GM12892 (cell line): ENCODE results near the gene HDAC5. TPM values are rescaled to one million over a fixed set of nuclear protein-coding genes. Genes with fewer than 3 reads are reported as not detected.
"Not testable (repeated sequence)": the region's sequence is repeated elsewhere in the genome, so short reads cannot be mapped to it uniquely, and the experiment has no call there.

Experiments used
- DNase-seq: peaks from one replicate; pipeline ENCODE4 v3.0.0; 2011; ENCODE audit not compliant: insufficient read length
- FAIRE-seq: peaks from 2 replicates; lab custom pipeline; 2011; peaks lifted over from hg19 to GRCh38; lab: Jason Lieb, UNC
- POLR2A ChIP-seq: IDR thresholded peaks from 2 replicates; pipeline ENCODE4 v1.6.1; 2011; ENCODE audit warnings: low read depth, low read length, control low read depth
- POLR2AphosphoS5 ChIP-seq: IDR thresholded peaks from 2 replicates; pipeline ENCODE4 v1.6.1; 2011; ENCODE audit warnings: low read depth, low read length, control low read depth
- TAF1 ChIP-seq: IDR thresholded peaks from 2 replicates; pipeline ENCODE4 v1.6.1; 2011; ENCODE audit warnings: low read depth, mild to moderate bottlenecking, control low read depth, low read length, borderline replicate concordance
- polyA plus RNA-seq: library from polyadenylated mRNA; unstranded; fragments of >200 nt; gene quantifications from one replicate; pipeline ENCODE4 v1.2.1, GENCODE V29; 2012; ENCODE audit warnings: missing spikeins, inconsistent platforms; ENCODE audit not compliant: missing spikeins

HDAC5 gene
- polyA plus RNA-seq = 8.7 TPM

DNA sequence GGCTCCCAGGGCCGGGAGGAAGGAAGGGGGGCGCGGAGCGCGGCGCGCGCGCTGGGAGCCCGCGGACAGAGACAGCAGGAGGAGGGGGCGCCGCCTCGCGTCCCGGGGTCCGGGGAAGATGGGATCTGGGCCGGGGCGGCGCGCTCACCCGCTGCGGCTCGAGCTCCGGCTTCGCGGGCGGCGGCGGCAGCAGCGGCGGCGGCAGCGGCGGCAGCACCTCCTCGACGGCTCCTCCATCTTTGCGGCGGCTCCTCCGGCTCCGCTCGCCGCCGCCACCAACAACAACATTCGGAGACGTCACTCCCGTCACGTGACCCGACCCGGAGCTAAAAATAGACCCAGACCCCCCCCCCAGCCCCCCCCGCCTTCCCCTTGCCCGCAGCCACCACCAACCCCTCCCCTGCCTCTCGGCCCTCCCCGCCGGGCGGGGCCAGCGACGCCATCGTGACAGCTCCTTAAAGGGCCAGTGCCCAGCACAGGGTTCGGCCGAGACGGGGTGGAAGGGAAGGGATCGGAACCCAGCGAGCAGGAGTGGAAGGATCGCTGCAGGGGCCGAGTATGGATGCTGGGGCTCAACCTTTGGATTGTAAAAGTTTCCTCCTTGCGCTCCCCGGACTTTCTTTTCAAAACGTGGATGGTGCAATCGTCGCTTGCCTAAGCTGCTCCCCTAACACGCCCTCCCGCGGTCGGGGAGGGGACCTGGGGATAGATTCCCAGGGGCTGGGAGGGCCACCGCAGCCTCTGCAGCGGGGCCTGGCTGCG lies at the start of gene HDAC5:
Gene HDAC5, minus strand, starts transcription at position 286 of the 762 bp plus-strand sequence. CDS start 6,126 bp downstream, outside the sequence.
- peak; percentile 94 for DNase-seq
- peak; percentile 91 for FAIRE-seq
- TF ChIP-seq POLR2AphosphoS5 (no peak), TAF1 (no peak), POLR2A (peak; percentile 56; the same call in 1 of the 2 replicates)

DNA sequence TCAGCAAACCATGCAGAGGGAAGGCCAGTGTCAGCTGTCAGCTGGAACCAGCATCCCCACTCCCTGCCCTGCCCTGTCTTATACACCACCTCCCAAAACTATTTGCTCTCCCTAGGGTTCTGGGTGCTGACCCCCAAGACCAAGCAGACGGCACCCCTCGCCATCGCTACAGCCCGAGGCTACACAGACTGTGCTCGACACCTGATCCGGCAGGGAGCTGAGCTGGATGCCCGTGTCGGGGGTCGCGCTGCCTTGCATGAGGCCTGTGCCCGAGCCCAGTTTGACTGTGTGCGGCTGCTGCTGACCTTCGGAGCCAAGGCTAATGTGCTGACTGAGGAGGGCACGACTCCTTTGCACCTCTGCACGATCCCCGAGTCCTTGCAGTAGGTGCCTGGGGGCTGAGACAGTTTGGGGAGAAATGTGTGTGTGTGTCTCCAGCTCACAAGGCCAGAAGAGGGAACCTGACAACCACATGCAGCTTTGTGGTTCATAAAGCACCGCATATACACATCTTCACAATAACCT lies 48.6 kb upstream of the HDAC5 start:
- FAIRE-seq = no peak
- no peak for DNase-seq
- TF ChIP-seq POLR2AphosphoS5 (no peak), POLR2A (no peak), TAF1 (no peak)

- no peak for FAIRE-seq
- no peak for DNase-seq
- TF ChIP-seq TAF1 = no peak
These were observed 47.2 kb upstream of the HDAC5 start, which contains the start of gene ASB16 for GRCh38 chr17:44170499-44171201. Gene ASB16 (plus strand): TSS chr17:44170704. CDS start chr17:44170790, 86 bp downstream.

GRCh38 chr17:44170135-44170498 lies 46.7 kb upstream of the HDAC5 start:
- TF ChIP-seq TAF1 (no peak), POLR2A (no peak), POLR2AphosphoS5 (no peak)
- DNase-seq (no peak), FAIRE-seq (no peak)

GRCh38 chr17:44167181-44167861 lies 43.9 kb upstream of the HDAC5 start:
- FAIRE-seq (no peak), DNase-seq (no peak)
- no peak for TF ChIP-seq POLR2A
- TF ChIP-seq TAF1 = no peak
- no peak for TF ChIP-seq POLR2AphosphoS5

GRCh38 chr17:44164476-44164875 lies 41.0 kb upstream of the HDAC5 start:
- no peak for TF ChIP-seq POLR2A
- TF ChIP-seq POLR2AphosphoS5 = no peak
- TF ChIP-seq TAF1 = no peak
- no peak for FAIRE-seq

DNA sequence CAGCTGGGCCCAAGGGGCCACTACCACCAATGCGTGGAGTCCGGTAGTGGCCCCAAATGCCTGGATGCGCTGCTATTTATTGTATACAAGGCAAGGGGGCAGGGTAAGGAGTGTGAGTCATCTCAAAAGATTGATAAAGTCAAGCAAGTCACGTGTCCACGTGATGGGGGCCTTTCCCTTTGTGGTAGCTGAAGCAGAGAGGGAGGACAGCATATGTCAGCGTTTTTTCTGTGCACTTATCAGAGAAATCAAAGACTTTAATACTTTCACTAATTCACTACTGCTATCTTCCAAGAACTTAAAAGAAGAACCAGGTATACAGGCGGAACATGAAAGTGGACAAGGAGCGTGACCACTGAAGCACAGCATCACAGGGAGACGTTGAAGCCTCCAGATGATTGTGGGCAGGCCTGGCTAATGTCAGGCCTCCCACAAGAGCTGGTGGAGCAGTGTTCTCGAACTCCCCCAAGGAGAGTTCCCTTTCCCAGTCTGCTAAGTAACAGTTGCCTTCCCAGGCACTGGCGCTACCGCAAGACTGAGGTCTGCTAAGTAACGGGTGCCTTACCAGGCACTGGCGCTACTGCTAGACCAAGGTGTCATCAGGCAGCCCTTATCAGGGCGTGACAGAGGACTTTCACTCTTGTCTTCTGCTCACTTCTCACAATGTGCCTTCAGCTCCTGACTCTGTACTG lies 36.2 kb upstream of the HDAC5 start:
- TF ChIP-seq POLR2A (no peak), POLR2AphosphoS5 (no peak), TAF1 (no peak)
- DNase-seq = no peak
- FAIRE-seq = peak; percentile 46

More at GRCh38 chr17:44164476-44164875, 41.0 kb upstream of the HDAC5 start:
- no peak for DNase-seq

DNA sequence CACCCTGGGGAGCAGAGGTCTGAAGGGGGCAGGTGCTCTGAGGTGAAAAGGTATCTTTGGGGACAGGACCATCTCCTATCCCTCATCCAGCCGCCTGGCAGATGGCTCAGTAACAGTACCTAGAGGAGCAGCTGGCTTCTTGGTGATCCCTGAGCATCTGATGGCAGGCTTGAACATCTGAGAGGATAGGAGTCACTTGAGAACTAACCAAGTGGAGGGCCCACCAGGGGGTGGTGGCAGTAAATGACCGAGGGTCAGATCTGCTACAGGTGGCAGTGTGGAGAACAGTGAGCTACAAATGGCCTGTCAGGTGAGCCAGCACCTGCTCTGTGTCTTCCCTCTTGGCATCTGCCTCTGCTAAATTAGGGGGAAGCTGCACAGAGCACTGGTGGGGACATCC lies 32.0 kb upstream of the HDAC5 start:
- DNase-seq (no peak), FAIRE-seq (no peak)
- TF ChIP-seq POLR2A (no peak), POLR2AphosphoS5 (no peak), TAF1 (no peak)

GRCh38 chr17:44152875-44153274 lies 29.4 kb upstream of the HDAC5 start:
- TF ChIP-seq POLR2A (no peak), TAF1 (no peak), POLR2AphosphoS5 (no peak)
- DNase-seq (no peak), FAIRE-seq (no peak)

DNA sequence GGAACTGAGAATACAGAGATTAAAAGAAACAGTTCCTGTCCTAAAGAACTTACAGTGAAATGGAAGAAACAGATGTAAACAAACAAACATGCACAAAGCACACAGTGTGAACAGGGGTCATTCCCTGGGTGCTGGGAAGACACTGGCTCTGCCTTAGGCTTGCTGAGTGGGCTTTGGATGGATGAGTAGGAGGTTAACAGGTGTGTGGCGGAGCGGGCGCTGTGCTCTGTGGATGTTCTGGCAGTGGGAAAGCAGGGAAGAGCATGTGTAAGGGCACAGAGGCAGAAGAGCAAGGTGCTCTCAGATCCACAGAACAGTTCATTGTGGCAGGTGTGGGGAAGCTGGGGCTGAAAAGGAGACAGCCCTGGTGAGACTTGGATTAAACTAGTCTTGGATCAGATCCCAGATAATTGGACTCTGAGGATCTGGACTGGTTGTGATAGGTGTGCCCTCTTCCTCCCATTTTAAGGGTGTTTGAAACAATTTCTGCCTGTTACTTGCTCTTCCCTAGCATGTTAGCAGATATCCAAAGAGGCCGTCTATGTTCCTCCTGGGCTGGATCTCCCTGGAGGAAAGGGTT lies 26.4 kb upstream of the HDAC5 start:
- TF ChIP-seq TAF1 = no peak
- no peak for TF ChIP-seq POLR2A
- no peak for TF ChIP-seq POLR2AphosphoS5
- DNase-seq (no peak), FAIRE-seq (no peak)

DNA sequence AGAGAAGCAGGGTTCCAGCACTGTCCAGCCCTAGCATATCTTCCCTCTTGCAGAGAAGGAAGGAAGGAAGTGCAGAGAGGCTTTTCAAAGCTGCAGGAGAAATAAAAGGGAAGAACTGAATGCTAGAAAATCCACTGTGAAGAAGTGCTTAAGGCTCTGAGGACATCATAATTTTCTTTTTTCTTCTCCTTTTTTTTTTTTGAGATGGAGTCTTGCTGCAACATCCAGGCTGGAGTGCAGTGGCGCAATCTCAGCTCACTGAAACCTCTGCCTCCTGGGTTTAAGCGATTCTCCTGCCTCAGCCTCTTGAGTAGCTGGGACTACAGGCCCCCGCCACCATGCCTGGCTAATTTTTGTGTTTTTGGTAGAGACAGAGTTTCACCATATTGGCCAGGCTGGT lies 25.6 kb upstream of the HDAC5 start:
- not testable (repeated sequence) for FAIRE-seq

More for the DNA sequence above, 25.6 kb upstream of the HDAC5 start:
- not testable (repeated sequence) for DNase-seq
